Keratinocyte (primary cell): ENCODE data around the gene PARD6B. TPM values are rescaled to one million over a fixed set of nuclear protein-coding genes. Genes with fewer than 3 reads are reported as not detected.

Source experiments
- DNase-seq: peaks from one replicate; pipeline ENCODE4 v3.0.0-alpha.2; 2011; ENCODE audit warnings: low read depth, missing footprints, low spot score
- FAIRE-seq: peaks from 2 replicates; lab custom pipeline; 2011; peaks lifted over from hg19 to GRCh38; lab: Jason Lieb, UNC
- H2AFZ ChIP-seq: 2 replicates; pipeline ENCODE4 v1.6.0; 2012; ENCODE audit warnings: low read length, control low read depth, inconsistent platforms; ENCODE audit not compliant: control insufficient read depth
- H3K27ac ChIP-seq: 2 replicates; pipeline ENCODE4 v1.5.1; 2011; ENCODE audit warnings: low read length; ENCODE audit not compliant: control insufficient read depth, insufficient read depth
- H3K27me3 ChIP-seq: 3 replicates; pipeline ENCODE4 v1.6.0; 2011; ENCODE audit warnings: low read length; ENCODE audit not compliant: control insufficient read depth, insufficient read depth; ENCODE audit errors: extremely low read depth
- H3K36me3 ChIP-seq, 2 experiments: 2 replicates in 1 of 2; 3 replicates in 1 of 2; pipeline ENCODE4 v1.5.1; 2011; ENCODE audit warnings: low read length in 2 of 2, mild to moderate bottlenecking in 1 of 2; ENCODE audit not compliant: control insufficient read depth in 2 of 2, insufficient read depth in 2 of 2; ENCODE audit errors: extremely low read depth in 1 of 2
- H3K4me1 ChIP-seq: 3 replicates; pipeline ENCODE4 v1.5.1; 2011; ENCODE audit warnings: low read length; ENCODE audit not compliant: control insufficient read depth, insufficient read depth; ENCODE audit errors: extremely low read depth
- H3K4me2 ChIP-seq: 3 replicates; pipeline ENCODE4 v1.6.0; 2011; ENCODE audit warnings: low read depth, low read length; ENCODE audit not compliant: control insufficient read depth, insufficient read depth; ENCODE audit errors: extremely low read depth
- H3K4me3 ChIP-seq, 3 experiments: fragments of 200-600 bp in 1 of 3; sonication (generic) in 1 of 3; 2 replicates in 2 of 3; 3 replicates in 1 of 3; pipeline ENCODE4 v1.5.1; 2011 to 2016; ENCODE audit warnings: low read length in 3 of 3, mild to moderate bottlenecking in 3 of 3, control low read depth in 2 of 3, inconsistent platforms in 1 of 3, low read depth in 1 of 3, mixed read lengths in 1 of 3, mixed run types in 1 of 3, moderate library complexity in 1 of 3; ENCODE audit not compliant: control insufficient read depth in 2 of 3, insufficient read depth in 2 of 3; ENCODE audit errors: extremely low read depth in 1 of 3
- H3K79me2 ChIP-seq: 2 replicates; pipeline ENCODE4 v1.6.0; 2012; ENCODE audit warnings: low read length; ENCODE audit not compliant: control insufficient read depth, insufficient read depth
- H3K9ac ChIP-seq: 3 replicates; pipeline ENCODE4 v1.6.0; 2011; ENCODE audit warnings: low read length; ENCODE audit not compliant: control insufficient read depth, insufficient read depth; ENCODE audit errors: extremely low read depth
- H3K9me1 ChIP-seq: 3 replicates; pipeline ENCODE4 v1.6.0; 2011; ENCODE audit warnings: low read length; ENCODE audit not compliant: control insufficient read depth, insufficient read depth; ENCODE audit errors: extremely low read depth
- H3K9me3 ChIP-seq: 2 replicates; pipeline ENCODE4 v1.5.1; 2012; ENCODE audit warnings: low read depth, low read length; ENCODE audit not compliant: control insufficient read depth
- H4K20me1 ChIP-seq: 3 replicates; pipeline ENCODE4 v1.6.0; 2011; ENCODE audit warnings: low read length; ENCODE audit not compliant: control insufficient read depth, insufficient read depth; ENCODE audit errors: extremely low read depth
- EZH2 ChIP-seq: IDR thresholded peaks from one replicate; pipeline ENCODE4 v1.6.1; 2012; ENCODE audit warnings: inconsistent platforms, mild to moderate bottlenecking, low read length, moderate library complexity
- dilution Hi-C: fragments of 300-500 bp; cut with MboI; formaldehyde crosslinking; loops from one replicate; pipeline ENCODE4 v1.7.0; 2020; ENCODE audit warnings: low sequenced_read_pairs; ENCODE audit not compliant: extremely low pct_ligation_motif_present
- polyA plus RNA-seq, 5 experiments: library from polyadenylated mRNA; depleted of rRNA in 3 of 5; stranded (reverse) in 3 of 5; stranded (forward) in 1 of 5; unstranded in 1 of 5; fragments of >200 nt; gene quantifications; 1 replicate in 1 of 5; 2 replicates in 3 of 5; 3 replicates in 1 of 5; pipeline versions ENCODE4 v1.2.1 to v1.2.3, GENCODE V29; 2011 to 2012; ENCODE audit warnings: missing spikeins in 2 of 5, low read depth in 1 of 5, low replicate concordance in 1 of 5
- TF ChIP-seq, protein P1 (sequence below), 3 experiments: IDR thresholded peaks in 1 of 3; conservative IDR thresholded peaks in 1 of 3; optimal IDR thresholded peaks in 1 of 3; 2 replicates in 2 of 3; 3 replicates in 1 of 3; pipeline versions ENCODE3 to v1.5.1; 2011; ENCODE audit warnings: low read length in 3 of 3, mild to moderate bottlenecking in 3 of 3, moderate library complexity in 2 of 3, control low read depth in 1 of 3, inconsistent platforms in 1 of 3; ENCODE audit not compliant: insufficient read depth in 2 of 3; ENCODE audit errors: extremely low read depth in 1 of 3

PARD6B gene
- polyA plus RNA-seq, 1 donor (not counting 4 experiments of a cell fraction or from before 2014, with no cell fraction given): 2.0 TPM

DNA sequence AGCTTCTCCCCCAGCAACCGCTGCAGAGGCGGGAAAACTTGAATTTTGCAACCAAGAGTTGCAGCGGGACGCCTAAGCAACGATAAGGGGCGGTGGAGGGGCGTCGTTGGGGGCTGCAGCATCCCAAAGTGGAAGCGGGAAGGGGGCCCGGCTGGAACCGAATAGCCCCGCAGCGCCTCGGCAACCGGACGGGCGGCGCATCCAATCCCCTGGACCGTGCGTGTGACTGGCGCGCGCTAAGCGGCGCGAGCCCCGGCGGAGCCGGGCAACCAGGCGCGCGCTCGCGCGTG, 670 bp upstream of the PARD6B start:
- H2AFZ ChIP-seq: peak overlapping the region; percentile 56
- dilution Hi-C loops: loop anchor here (10.0 kb wide), 1 partner anchor 66 kb away; no protein-coding TSS in a partner anchor
- DNase-seq: no peak
- no peaks in the 10 kb centered on the region for H3K9me1 ChIP-seq
- TF ChIP-seq EZH2: no peak
- TF ChIP-seq, protein P1, sequence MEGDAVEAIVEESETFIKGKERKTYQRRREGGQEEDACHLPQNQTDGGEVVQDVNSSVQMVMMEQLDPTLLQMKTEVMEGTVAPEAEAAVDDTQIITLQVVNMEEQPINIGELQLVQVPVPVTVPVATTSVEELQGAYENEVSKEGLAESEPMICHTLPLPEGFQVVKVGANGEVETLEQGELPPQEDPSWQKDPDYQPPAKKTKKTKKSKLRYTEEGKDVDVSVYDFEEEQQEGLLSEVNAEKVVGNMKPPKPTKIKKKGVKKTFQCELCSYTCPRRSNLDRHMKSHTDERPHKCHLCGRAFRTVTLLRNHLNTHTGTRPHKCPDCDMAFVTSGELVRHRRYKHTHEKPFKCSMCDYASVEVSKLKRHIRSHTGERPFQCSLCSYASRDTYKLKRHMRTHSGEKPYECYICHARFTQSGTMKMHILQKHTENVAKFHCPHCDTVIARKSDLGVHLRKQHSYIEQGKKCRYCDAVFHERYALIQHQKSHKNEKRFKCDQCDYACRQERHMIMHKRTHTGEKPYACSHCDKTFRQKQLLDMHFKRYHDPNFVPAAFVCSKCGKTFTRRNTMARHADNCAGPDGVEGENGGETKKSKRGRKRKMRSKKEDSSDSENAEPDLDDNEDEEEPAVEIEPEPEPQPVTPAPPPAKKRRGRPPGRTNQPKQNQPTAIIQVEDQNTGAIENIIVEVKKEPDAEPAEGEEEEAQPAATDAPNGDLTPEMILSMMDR (optimal IDR thresholded peaks at IDR 0.05 in 1 of 3, IDR thresholded peaks at IDR 0.05 in 1 of 3, conservative IDR thresholded peaks at IDR 0.05 in 1 of 3; ENCODE audit: extremely low read depth in 1 of 3, insufficient read depth in 2 of 3, low read length in 3 of 3): no peak
- no peaks in the 10 kb centered on the region for H3K9me3 ChIP-seq
- H3K27me3 ChIP-seq: no peaks in the 10 kb centered on the region
- peak overlapping the region; percentile 91 for H3K4me2 ChIP-seq
- peaks cover 43% of the 10 kb centered on the region for H3K79me2 ChIP-seq
- H4K20me1 ChIP-seq: no peaks in the 10 kb centered on the region
- peak overlapping the region; percentile 69 for H3K9ac ChIP-seq
- FAIRE-seq: no peak
- H3K36me3 ChIP-seq: peaks cover 0 to 3% of the 10 kb centered on the region in 2 experiments
- peaks cover 57% of the 10 kb centered on the region for H3K4me1 ChIP-seq
- H3K4me3 ChIP-seq: peak overlapping the region; percentile 42 to 66 (median 63)
- H3K27ac ChIP-seq: peak overlapping the region; percentile 98

DNA sequence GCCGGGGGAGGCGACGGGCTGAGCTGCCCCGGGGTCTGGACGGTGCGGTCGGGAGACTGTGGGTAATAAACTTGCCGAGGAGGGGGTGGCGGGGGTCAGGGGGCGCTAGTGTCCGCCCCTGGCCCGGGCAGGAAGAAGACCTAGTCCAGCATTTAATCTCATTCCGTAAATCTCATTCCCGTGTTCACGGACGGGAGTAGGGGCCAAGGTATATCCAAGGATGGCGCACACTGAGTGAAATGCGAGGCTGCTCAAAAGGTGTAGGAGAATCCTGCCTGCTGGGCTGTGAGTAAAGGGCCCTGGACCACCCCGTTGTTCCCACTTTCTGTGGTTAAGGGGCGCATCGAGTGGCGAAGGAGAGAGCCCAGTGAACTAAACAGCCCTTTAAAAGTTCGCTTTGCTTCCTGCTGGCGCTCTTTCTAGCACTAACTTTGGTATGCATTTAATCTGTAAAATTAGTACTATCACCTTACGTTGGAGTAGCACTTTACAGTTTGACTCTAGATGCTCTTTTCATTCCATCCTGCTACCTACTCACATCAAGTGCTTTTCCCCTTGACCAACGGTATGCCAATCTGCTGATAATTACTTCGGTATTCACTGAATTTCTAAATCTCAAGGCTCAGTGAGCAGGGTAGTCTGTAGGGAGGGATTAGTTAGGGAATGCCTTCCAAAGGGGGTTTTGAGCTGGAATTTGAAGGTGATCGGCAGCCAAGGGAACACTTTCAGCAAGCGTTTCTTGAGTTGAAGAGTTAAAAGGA, 730 bp downstream of the PARD6B start:
- Histone ChIP-seq H3K9me3 (no peaks in the 10 kb centered on the region), H3K4me3 (peak overlapping the region; percentile 82 to 98 (median 83)), H3K9me1 (no peaks in the 10 kb centered on the region), H3K27me3 (no peaks in the 10 kb centered on the region), H2AFZ (peak overlapping the region; percentile 72), H3K27ac (peak overlapping the region; percentile 84), H3K36me3 (peaks cover 0 to 3% of the 10 kb centered on the region in 2 experiments), H3K79me2 (peaks cover 56% of the 10 kb centered on the region), H3K9ac (peak overlapping the region; percentile 94), H4K20me1 (no peaks in the 10 kb centered on the region), H3K4me2 (peak overlapping the region; percentile 99), H3K4me1 (peaks cover 64% of the 10 kb centered on the region)
- dilution Hi-C loops: loop anchor here (10.0 kb wide), 1 partner anchor 67 kb away; no protein-coding TSS in a partner anchor
- TF ChIP-seq EZH2: no peak
- TF ChIP-seq, protein P1 (optimal IDR thresholded peaks at IDR 0.05 in 1 of 3, IDR thresholded peaks at IDR 0.05 in 1 of 3, conservative IDR thresholded peaks at IDR 0.05 in 1 of 3; ENCODE audit: extremely low read depth in 1 of 3, insufficient read depth in 2 of 3, low read length in 3 of 3): peak in 1 of 3 experiments; percentile 3
- DNase-seq: no peak
- FAIRE-seq: no peak
